EL (cell line): ENCODE results near the gene CA10.

Experiments used
- DNase-seq: peaks from one replicate; pipeline ENCODE4 v3.0.0-alpha.2; 2016

The CA10 gene

GRCh38 chr17:51630101-51630671 is 528.3 kb downstream of the CA10 start:
- no peak for DNase-seq

GRCh38 chr17:51629232-51629631 is 529.3 kb downstream of the CA10 start:
- no peak for DNase-seq

GRCh38 chr17:51627779-51628178 is 530.7 kb downstream of the CA10 start:
- no peak for DNase-seq

GRCh38 chr17:51618476-51618875 is 540.0 kb downstream of the CA10 start:
- no peak for DNase-seq

- no peak for DNase-seq
Observed at GRCh38 chr17:51617986-51618385, 540.5 kb downstream of the CA10 start.

- DNase-seq: no peak
Observed at GRCh38 chr17:51613255-51613654, 545.3 kb downstream of the CA10 start.

GRCh38 chr17:51612692-51613091 is 545.8 kb downstream of the CA10 start:
- DNase-seq: no peak

- no peak for DNase-seq
Observed at GRCh38 chr17:51611585-51611984, 546.9 kb downstream of the CA10 start.

GRCh38 chr17:51610834-51611233 is 547.7 kb downstream of the CA10 start:
- DNase-seq: no peak

GRCh38 chr17:51610155-51610554 is 548.4 kb downstream of the CA10 start:
- no peak for DNase-seq

GRCh38 chr17:51608251-51608933 is 550.1 kb downstream of the CA10 start:
- no peak for DNase-seq

- no peak for DNase-seq
Observed at GRCh38 chr17:51607512-51607911, 551.0 kb downstream of the CA10 start.

GRCh38 chr17:51604299-51605020 is 554.1 kb downstream of the CA10 start:
- no peak for DNase-seq

- DNase-seq: no peak
Observed at GRCh38 chr17:51601622-51602261, 556.8 kb downstream of the CA10 start.

- no peak for DNase-seq
Observed at GRCh38 chr17:51598824-51599223, 559.7 kb downstream of the CA10 start.

GRCh38 chr17:51597345-51597744 is 561.2 kb downstream of the CA10 start:
- no peak for DNase-seq

- no peak for DNase-seq
Observed at GRCh38 chr17:51595826-51596398, 562.6 kb downstream of the CA10 start.

- no peak for DNase-seq
Observed at GRCh38 chr17:51590071-51590656, 568.4 kb downstream of the CA10 start.

- DNase-seq: no peak
Observed at GRCh38 chr17:51588063-51588462, 570.5 kb downstream of the CA10 start.

GRCh38 chr17:51587516-51587915 is 571.0 kb downstream of the CA10 start:
- DNase-seq: no peak

GRCh38 chr17:51585514-51586104 is 572.9 kb downstream of the CA10 start:
- DNase-seq: no peak

GRCh38 chr17:51580869-51581268 is 577.6 kb downstream of the CA10 start:
- DNase-seq: no peak
